Measurements from ENCODE around the gene SOX12. TPM values are rescaled to one million over a fixed set of nuclear protein-coding genes. Genes with fewer than 3 reads are reported as not detected.

Gene SOX12
- total and polyA plus RNA-seq, 2 donors: 2.5 to 4.7 TPM

DNA sequence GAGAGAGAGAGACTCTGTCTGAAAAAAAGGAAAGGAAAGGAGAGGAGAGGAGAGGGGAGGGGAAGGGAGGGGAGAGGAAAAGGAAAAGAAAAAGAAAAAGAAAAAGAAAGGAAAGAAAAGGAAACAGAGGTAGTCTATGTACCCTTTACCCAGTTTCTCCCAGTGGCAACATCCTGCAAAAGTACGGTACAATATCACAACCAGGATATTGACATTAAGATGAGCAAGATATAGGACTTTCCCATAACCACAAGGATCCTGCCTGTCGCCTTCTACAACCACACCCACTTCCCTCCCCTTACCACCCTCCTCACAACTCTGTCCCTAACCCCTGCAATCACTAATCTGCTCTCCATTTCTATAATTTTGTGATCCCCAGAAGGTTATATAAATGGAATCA, 38.8 kb upstream of the SOX12 start:
- H3K27ac ChIP-seq (ENCODE audit: low read depth in 1 of 2, low read length in 1 of 2): no peak overlapping the region
- no peaks in the 10 kb centered on the region for H3K27me3 ChIP-seq (ENCODE audit: control insufficient read depth in 2 of 2, insufficient read depth in 1 of 2, low read length in 1 of 2)
- no peak for DNase-seq (ENCODE audit: low read depth in 6 of 9, low spot score in 9 of 9)
- H3K9me3 ChIP-seq (ENCODE audit: control insufficient read depth in 2 of 2, insufficient read depth in 1 of 2, low read length in 1 of 2): no peaks in the 10 kb centered on the region
- H3K4me1 ChIP-seq (ENCODE audit: control insufficient read depth in 2 of 2, insufficient read depth in 2 of 2, low read length in 2 of 2): peaks cover 12 to 16% of the 10 kb centered on the region in 2 donors
- H3K36me3 ChIP-seq (ENCODE audit: control insufficient read depth in 2 of 2, insufficient read depth in 2 of 2, low read length in 1 of 2): peaks cover 0 to 3% of the 10 kb centered on the region in 2 donors
- 58% methylated on average over 2 of the region's 2 CpGs for WGBS
- no peak overlapping the region for H3K4me3 ChIP-seq (ENCODE audit: low read length in 2 of 2)

DNA sequence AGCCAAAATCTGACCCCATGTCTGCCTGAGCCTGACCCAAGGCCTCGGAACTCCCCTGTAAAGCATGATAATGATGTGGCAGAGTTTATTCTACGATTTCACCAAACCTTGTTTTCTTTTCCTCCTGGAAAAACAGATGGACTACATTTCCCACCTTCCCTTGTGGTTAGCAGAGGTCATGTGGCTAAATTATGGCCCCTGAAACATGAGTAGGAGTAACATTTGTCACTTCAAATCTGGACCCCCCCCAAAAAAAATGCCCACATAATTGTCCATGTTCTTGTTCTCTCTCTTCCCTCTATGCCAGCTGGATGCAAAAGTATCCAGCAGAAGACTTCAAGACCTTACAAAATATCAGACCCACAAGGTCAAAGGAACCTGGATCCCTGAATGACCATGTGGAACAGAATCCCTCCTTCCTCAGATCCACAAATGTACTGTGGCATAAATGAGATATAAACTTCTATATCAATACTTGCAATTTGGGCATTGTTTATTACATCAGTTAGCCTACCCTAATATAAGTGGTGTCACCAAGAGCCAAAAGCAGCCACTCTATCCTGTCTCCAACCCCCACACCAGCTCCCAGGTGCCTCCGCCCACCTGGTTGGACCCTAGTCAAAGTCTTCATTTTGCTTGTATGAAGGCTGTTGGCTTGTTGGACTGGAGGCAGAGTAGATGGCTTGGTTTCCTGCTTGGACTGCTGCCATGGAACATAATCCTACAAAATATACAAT, 36.2 kb upstream of the SOX12 start:
- H3K4me3 ChIP-seq (ENCODE audit: low read length in 2 of 2): no peak overlapping the region
- 83% methylated on average over 3 of the region's 3 CpGs for WGBS
- no peak for DNase-seq (ENCODE audit: low read depth in 6 of 9, low spot score in 9 of 9)

DNA sequence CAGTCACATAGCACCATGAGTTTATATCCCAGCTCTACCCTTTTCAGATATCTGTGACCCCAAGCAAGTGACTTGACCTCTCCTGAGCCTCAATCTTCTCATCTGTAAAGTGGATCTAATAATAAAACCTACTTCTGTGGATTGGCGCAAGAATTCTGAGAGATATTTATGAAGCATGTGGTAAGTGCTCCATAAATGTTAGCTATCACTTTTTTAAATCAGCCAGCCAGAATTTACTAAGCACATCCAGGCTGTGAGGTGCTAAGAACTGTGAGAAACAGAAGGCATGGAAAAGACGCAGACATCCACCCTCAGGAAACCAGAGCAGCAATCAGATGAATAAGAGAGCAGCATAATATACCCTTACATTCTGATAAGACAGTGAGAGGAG, 35.7 kb upstream of the SOX12 start:
- H3K27me3 ChIP-seq (ENCODE audit: control insufficient read depth in 2 of 2, insufficient read depth in 1 of 2, low read length in 1 of 2): no peaks in the 10 kb centered on the region
- H3K4me3 ChIP-seq (ENCODE audit: low read length in 2 of 2): peak overlapping the region; percentile 65 to 66
- no peaks in the 10 kb centered on the region for H3K9me3 ChIP-seq (ENCODE audit: control insufficient read depth in 2 of 2, insufficient read depth in 1 of 2, low read length in 1 of 2)
- DNase-seq (ENCODE audit: low read depth in 6 of 9, low spot score in 9 of 9): no peak
- no peaks in the 10 kb centered on the region for H3K36me3 ChIP-seq (ENCODE audit: control insufficient read depth in 2 of 2, insufficient read depth in 2 of 2, low read length in 1 of 2)
- H3K27ac ChIP-seq (ENCODE audit: low read depth in 1 of 2, low read length in 1 of 2): no peak overlapping the region
- 51% methylated on average over 2 of the region's 2 CpGs for WGBS
- peaks cover 16 to 19% of the 10 kb centered on the region in 2 donors for H3K4me1 ChIP-seq (ENCODE audit: control insufficient read depth in 2 of 2, insufficient read depth in 2 of 2, low read length in 2 of 2)

More for the DNA sequence above, 36.2 kb upstream of the SOX12 start:
- Histone ChIP-seq H3K4me1 (ENCODE audit: control insufficient read depth in 2 of 2, insufficient read depth in 2 of 2, low read length in 2 of 2) (peaks cover 16 to 19% of the 10 kb centered on the region in 2 donors), H3K27ac (ENCODE audit: low read depth in 1 of 2, low read length in 1 of 2) (no peak overlapping the region), H3K9me3 (ENCODE audit: control insufficient read depth in 2 of 2, insufficient read depth in 1 of 2, low read length in 1 of 2) (no peaks in the 10 kb centered on the region), H3K36me3 (ENCODE audit: control insufficient read depth in 2 of 2, insufficient read depth in 2 of 2, low read length in 1 of 2) (no peaks in the 10 kb centered on the region), H3K27me3 (ENCODE audit: control insufficient read depth in 2 of 2, insufficient read depth in 1 of 2, low read length in 1 of 2) (no peaks in the 10 kb centered on the region)

DNA sequence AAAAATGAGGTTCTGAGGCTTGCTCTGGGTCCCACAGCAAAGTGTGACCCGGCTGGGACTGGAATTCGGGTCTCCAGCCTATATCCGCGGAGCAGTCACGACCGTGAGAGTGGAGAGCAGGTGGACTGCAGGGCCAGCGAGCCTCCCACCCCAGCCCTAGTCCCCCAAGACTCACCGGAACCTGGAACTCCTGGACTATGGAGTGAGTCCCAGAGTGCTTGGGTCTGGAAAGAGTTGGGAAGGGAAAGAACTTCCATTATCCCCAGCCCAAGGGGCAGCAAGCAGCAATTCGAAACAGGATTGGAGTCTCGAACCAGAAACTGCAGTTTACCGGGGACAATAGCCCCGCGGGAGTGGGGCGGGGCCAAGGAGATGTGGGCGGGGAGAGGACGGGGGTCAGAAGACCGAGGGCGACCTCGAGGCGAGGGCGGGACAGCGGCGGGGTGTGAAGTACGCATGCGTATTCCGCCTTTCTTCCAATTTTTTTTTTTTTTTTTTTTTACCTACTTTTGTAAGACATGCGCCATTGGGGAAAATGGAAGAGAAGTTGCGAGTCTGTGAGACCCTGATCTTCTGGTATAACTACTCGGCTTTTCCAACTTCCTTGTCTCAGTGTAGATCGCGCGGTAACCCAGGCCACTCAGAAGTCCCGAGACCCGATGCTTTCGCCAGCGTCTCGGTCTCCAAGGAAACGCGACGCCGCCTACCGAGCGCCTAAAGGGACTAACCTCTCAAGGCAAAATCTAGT, 35.1 kb upstream of the SOX12 start, which contains the start of gene C20orf96:
Gene C20orf96 (minus strand): TSS at position 667 of the 748 bp plus-strand sequence. CDS start 140 bp downstream, at position 527.
- peaks cover 16 to 19% of the 10 kb centered on the region in 2 donors for H3K4me1 ChIP-seq (ENCODE audit: control insufficient read depth in 2 of 2, insufficient read depth in 2 of 2, low read length in 2 of 2)
- DNase-seq (ENCODE audit: low read depth in 6 of 9, low spot score in 9 of 9): peak; percentile 56 to 94 (median 85)
- H3K27ac ChIP-seq (ENCODE audit: low read depth in 1 of 2, low read length in 1 of 2): peak within 1 kb of the TSS; percentile 58 to 78
- under 1% methylated on average over 43 of the region's 43 CpGs for WGBS
- no peaks in the 10 kb centered on the region for H3K36me3 ChIP-seq (ENCODE audit: control insufficient read depth in 2 of 2, insufficient read depth in 2 of 2, low read length in 1 of 2)
- H3K27me3 ChIP-seq (ENCODE audit: control insufficient read depth in 2 of 2, insufficient read depth in 1 of 2, low read length in 1 of 2): no peaks in the 10 kb centered on the region
- H3K9me3 ChIP-seq (ENCODE audit: control insufficient read depth in 2 of 2, insufficient read depth in 1 of 2, low read length in 1 of 2): no peaks in the 10 kb centered on the region
- H3K4me3 ChIP-seq (ENCODE audit: low read length in 2 of 2): peak within 1 kb of the TSS; percentile 65 to 66

DNA sequence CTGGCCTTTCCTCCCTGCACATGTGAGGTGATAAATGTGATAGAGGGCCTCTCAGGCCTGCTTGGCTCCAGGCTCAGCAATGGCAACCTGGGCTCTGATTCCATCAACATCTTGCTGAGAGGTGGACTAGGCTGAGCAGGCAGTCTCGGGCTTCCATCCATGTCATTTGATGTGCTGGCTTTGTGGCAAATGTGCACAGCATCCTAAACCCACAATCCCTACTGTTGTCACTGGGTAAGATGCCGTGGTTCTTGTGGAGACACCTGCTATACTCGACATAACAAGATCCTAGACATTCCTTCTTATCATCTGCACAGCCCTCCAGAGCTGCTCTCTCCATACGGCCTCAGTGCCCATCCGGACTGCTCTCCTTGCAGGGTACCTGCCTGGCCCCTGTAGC, 30.8 kb upstream of the SOX12 start:
- H3K4me3 ChIP-seq (ENCODE audit: low read length in 2 of 2): no peak overlapping the region
- H3K27me3 ChIP-seq (ENCODE audit: control insufficient read depth in 2 of 2, insufficient read depth in 1 of 2, low read length in 1 of 2): no peaks in the 10 kb centered on the region
- H3K27ac ChIP-seq (ENCODE audit: low read depth in 1 of 2, low read length in 1 of 2): no peak overlapping the region
- H3K9me3 ChIP-seq (ENCODE audit: control insufficient read depth in 2 of 2, insufficient read depth in 1 of 2, low read length in 1 of 2): no peaks in the 10 kb centered on the region
- 71% methylated on average over 5 of the region's 5 CpGs for WGBS
- DNase-seq (ENCODE audit: low read depth in 6 of 9, low spot score in 9 of 9): no peak
- H3K36me3 ChIP-seq (ENCODE audit: control insufficient read depth in 2 of 2, insufficient read depth in 2 of 2, low read length in 1 of 2): peaks cover 0 to 3% of the 10 kb centered on the region in 2 donors
- H3K4me1 ChIP-seq (ENCODE audit: control insufficient read depth in 2 of 2, insufficient read depth in 2 of 2, low read length in 2 of 2): peaks cover 23 to 28% of the 10 kb centered on the region in 2 donors

DNA sequence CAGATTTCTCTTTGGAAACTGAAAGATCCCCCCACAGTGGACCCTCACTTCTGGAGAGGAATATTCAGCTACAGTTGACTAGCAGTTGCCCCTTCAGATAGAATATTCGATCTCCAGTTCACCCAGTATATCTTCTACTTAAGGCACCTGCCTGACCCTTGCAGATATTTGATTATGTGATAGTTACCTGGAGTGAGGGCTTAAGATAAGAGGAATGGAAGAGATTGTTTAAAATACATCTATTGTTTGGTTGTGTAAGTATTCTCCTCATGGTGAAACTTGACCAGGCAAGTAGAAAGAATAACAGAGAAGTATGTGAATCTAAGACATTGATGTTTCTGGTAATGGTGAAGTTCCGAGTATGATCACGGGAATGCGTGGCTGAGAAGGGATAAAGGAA, 29.5 kb upstream of the SOX12 start:
- no peak for DNase-seq (ENCODE audit: low read depth in 6 of 9, low spot score in 9 of 9)
- peaks cover 0 to 13% of the 10 kb centered on the region in 2 donors for H3K36me3 ChIP-seq (ENCODE audit: control insufficient read depth in 2 of 2, insufficient read depth in 2 of 2, low read length in 1 of 2)
- peaks cover 24 to 30% of the 10 kb centered on the region in 2 donors for H3K4me1 ChIP-seq (ENCODE audit: control insufficient read depth in 2 of 2, insufficient read depth in 2 of 2, low read length in 2 of 2)
- no peak overlapping the region for H3K27ac ChIP-seq (ENCODE audit: low read depth in 1 of 2, low read length in 1 of 2)
- no peak overlapping the region for H3K4me3 ChIP-seq (ENCODE audit: low read length in 2 of 2)
- no peaks in the 10 kb centered on the region for H3K9me3 ChIP-seq (ENCODE audit: control insufficient read depth in 2 of 2, insufficient read depth in 1 of 2, low read length in 1 of 2)
- H3K27me3 ChIP-seq (ENCODE audit: control insufficient read depth in 2 of 2, insufficient read depth in 1 of 2, low read length in 1 of 2): no peaks in the 10 kb centered on the region
- WGBS: 96% methylated on average over 4 of the region's 4 CpGs

DNA sequence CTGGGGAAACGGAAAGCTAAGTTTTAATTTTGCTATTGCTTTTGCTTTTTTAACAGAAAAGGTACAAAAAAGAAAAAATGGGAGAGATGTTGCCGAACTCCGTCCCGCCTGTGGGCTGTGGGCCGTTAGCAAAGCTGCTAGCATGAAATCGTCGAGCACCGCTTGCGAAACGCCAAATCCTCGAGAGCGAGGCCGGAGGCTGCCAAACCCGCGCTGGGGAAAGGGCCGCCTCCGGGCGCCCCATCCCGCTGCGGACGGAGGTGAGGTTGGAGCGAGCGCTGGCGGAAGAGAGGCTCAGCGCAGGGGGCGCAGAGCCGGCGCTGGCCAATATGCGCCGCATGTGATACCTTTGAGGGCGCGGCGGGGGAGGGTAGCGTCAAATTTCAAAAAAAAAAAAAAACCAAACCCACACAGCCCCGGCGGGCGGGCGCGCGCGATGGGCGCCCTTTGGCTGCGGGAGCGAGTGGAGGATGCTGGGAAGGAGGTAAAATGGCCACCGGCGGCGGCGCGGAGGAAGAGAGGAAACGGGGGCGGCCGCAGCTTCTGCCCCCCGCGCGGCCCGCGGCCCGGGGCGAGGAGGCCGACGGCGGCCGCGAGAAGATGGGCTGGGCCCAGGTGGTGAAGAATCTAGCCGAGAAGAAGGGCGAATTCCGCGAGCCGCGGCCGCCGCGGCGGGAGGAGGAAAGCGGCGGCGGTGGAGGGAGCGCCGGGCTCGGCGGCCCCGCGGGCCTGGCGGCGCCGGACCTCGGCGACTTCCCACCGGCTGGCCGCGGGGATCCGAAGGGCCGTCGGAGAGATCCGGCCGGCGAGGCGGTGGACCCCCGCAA, 28.0 kb upstream of the SOX12 start, which contains the start of gene ZCCHC3:
Gene ZCCHC3 (plus strand): TSS at position 473 of the 827 bp plus-strand sequence. CDS start 17 bp downstream, at position 490.
- no peaks in the 10 kb centered on the region for H3K9me3 ChIP-seq (ENCODE audit: control insufficient read depth in 2 of 2, insufficient read depth in 1 of 2, low read length in 1 of 2)
- H3K4me1 ChIP-seq (ENCODE audit: control insufficient read depth in 2 of 2, insufficient read depth in 2 of 2, low read length in 2 of 2): peaks cover 12 to 25% of the 10 kb centered on the region in 2 donors
- WGBS: under 1% methylated on average over 99 of the region's 99 CpGs
- H3K27me3 ChIP-seq (ENCODE audit: control insufficient read depth in 2 of 2, insufficient read depth in 1 of 2, low read length in 1 of 2): no peaks in the 10 kb centered on the region
- peak within 1 kb of the TSS; percentile 95 to 100 for H3K4me3 ChIP-seq (ENCODE audit: low read length in 2 of 2)
- peak in 7 of 9 donors; percentile 69 to 93 (median 79) for DNase-seq (ENCODE audit: low read depth in 6 of 9, low spot score in 9 of 9)
- H3K27ac ChIP-seq (ENCODE audit: low read depth in 1 of 2, low read length in 1 of 2): peak within 1 kb of the TSS; percentile 90 to 95
- H3K36me3 ChIP-seq (ENCODE audit: control insufficient read depth in 2 of 2, insufficient read depth in 2 of 2, low read length in 1 of 2): peaks cover 4 to 16% of the 10 kb centered on the region in 2 donors

DNA sequence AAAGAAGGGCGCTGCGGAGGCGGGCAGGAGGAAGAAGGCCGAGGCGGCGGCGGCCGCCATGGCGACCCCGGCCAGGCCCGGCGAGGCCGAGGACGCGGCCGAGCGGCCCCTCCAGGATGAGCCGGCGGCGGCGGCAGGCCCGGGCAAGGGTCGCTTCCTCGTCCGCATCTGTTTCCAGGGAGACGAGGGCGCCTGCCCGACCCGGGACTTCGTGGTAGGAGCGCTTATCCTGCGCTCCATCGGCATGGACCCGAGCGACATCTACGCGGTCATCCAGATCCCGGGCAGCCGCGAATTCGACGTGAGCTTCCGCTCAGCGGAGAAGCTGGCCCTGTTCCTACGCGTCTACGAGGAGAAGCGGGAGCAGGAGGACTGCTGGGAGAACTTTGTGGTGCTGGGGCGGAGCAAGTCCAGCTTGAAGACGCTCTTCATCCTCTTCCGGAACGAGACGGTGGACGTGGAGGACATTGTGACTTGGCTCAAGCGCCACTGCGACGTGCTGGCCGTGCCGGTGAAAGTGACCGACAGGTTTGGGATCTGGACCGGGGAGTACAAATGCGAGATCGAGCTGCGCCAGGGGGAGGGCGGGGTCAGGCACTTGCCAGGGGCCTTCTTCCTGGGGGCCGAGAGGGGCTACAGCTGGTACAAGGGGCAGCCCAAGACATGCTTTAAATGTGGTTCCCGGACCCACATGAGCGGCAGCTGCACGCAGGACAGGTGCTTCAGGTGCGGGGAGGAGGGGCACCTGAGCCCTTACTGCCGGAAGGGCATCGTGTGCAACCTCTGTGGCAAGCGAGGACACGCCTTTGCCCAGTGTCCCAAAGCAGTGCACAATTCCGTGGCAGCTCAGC, 27.2 kb upstream of the SOX12 start:
- peaks cover 12 to 25% of the 10 kb centered on the region in 2 donors for H3K4me1 ChIP-seq (ENCODE audit: control insufficient read depth in 2 of 2, insufficient read depth in 2 of 2, low read length in 2 of 2)
- peak overlapping the region; percentile 95 to 100 for H3K4me3 ChIP-seq (ENCODE audit: low read length in 2 of 2)
- WGBS: under 1% methylated on average over 75 of the region's 75 CpGs
- H3K36me3 ChIP-seq (ENCODE audit: control insufficient read depth in 2 of 2, insufficient read depth in 2 of 2, low read length in 1 of 2): peaks cover 4 to 17% of the 10 kb centered on the region in 2 donors
- DNase-seq (ENCODE audit: low read depth in 6 of 9, low spot score in 9 of 9): peak in 4 of 9 donors; percentile 29 to 53 (median 40)
- H3K27me3 ChIP-seq (ENCODE audit: control insufficient read depth in 2 of 2, insufficient read depth in 1 of 2, low read length in 1 of 2): no peaks in the 10 kb centered on the region
- no peaks in the 10 kb centered on the region for H3K9me3 ChIP-seq (ENCODE audit: control insufficient read depth in 2 of 2, insufficient read depth in 1 of 2, low read length in 1 of 2)
- H3K27ac ChIP-seq (ENCODE audit: low read depth in 1 of 2, low read length in 1 of 2): peak overlapping the region; percentile 90 to 95
